Liver (tissue), 9 donors: ENCODE results near the gene CLPTM1L. TPM values are rescaled to one million over a fixed set of nuclear protein-coding genes. Genes with fewer than 3 reads are reported as not detected.

ENCODE experiments used
- DNase-seq: peaks from one replicate; pipeline ENCODE4 v3.0.0-alpha.2; 2017; ENCODE audit warnings: low spot score
- H3K27ac ChIP-seq, 2 donors: one replicate each; pipeline ENCODE4 v1.7.0; 2013; ENCODE audit warnings: inconsistent platforms in 2 of 2, low read length in 2 of 2, control low read depth in 1 of 2, low read depth in 1 of 2, mild to moderate bottlenecking in 1 of 2
- H3K27me3 ChIP-seq, 4 donors: one replicate each; pipeline versions ENCODE4 v1.6.1 to v1.7.0; 2013; ENCODE audit warnings: low read length in 3 of 4, inconsistent platforms in 1 of 4, mild to moderate bottlenecking in 1 of 4, moderate library complexity in 1 of 4; ENCODE audit not compliant: control insufficient read depth in 4 of 4, insufficient read depth in 4 of 4
- H3K36me3 ChIP-seq, 4 donors: one replicate each; pipeline versions ENCODE4 v1.6.1 to v1.7.0; 2013; ENCODE audit warnings: low read length in 3 of 4, mild to moderate bottlenecking in 3 of 4, low read depth in 1 of 4, moderate library complexity in 1 of 4; ENCODE audit not compliant: control insufficient read depth in 4 of 4, insufficient read depth in 3 of 4
- H3K4me1 ChIP-seq, 4 donors: one replicate each; pipeline versions ENCODE4 v1.6.1 to v1.7.0; 2013; ENCODE audit warnings: low read length in 3 of 4, mild to moderate bottlenecking in 3 of 4, moderate library complexity in 1 of 4; ENCODE audit not compliant: control insufficient read depth in 4 of 4, insufficient read depth in 4 of 4
- H3K4me3 ChIP-seq, 3 donors: one replicate each; pipeline versions ENCODE4 v1.6.1 to v1.7.0; 2013; ENCODE audit warnings: low read length in 3 of 3, control low read depth in 1 of 3, low read depth in 1 of 3, mild to moderate bottlenecking in 1 of 3
- H3K9ac ChIP-seq, 2 donors: one replicate each; pipeline ENCODE4 v1.7.0; 2013; ENCODE audit warnings: low read length in 2 of 2, mild to moderate bottlenecking in 2 of 2, moderate library complexity in 2 of 2, control low read depth in 1 of 2, low read depth in 1 of 2
- H3K9me3 ChIP-seq, 4 donors: one replicate each; pipeline versions ENCODE4 v1.6.1 to v1.7.0; 2013; ENCODE audit warnings: low read length in 3 of 4; ENCODE audit not compliant: control insufficient read depth in 4 of 4
- EGR1 ChIP-seq, 2 donors: IDR thresholded peaks; 2 replicates each; pipeline ENCODE4 v1.6.1; 2016 to 2018; ENCODE audit warnings: antibody characterized with exemption in 2 of 2, low read depth in 2 of 2
- FOXA2 ChIP-seq: IDR thresholded peaks from 2 replicates; pipeline ENCODE4 v1.6.1; 2016; ENCODE audit warnings: antibody characterized with exemption
- GABPA ChIP-seq, 2 donors: IDR thresholded peaks in 1 of 2; conservative IDR thresholded peaks in 1 of 2; 2 replicates each; pipeline ENCODE4 v1.6.1; 2016; ENCODE audit warnings: antibody characterized with exemption in 2 of 2, mild to moderate bottlenecking in 1 of 2, moderate library complexity in 1 of 2
- HNF4A ChIP-seq, 2 donors: conservative IDR thresholded peaks; 2 replicates each; pipeline ENCODE4 v1.6.1; 2016; ENCODE audit warnings: antibody characterized with exemption in 2 of 2, mild to moderate bottlenecking in 2 of 2
- HNF4G ChIP-seq: IDR thresholded peaks from 2 replicates; pipeline ENCODE4 v1.6.1; 2016; ENCODE audit warnings: antibody characterized with exemption
- JUND ChIP-seq, 2 donors: IDR thresholded peaks; 2 replicates each; pipeline ENCODE4 v1.6.1; 2016; ENCODE audit warnings: antibody characterized with exemption in 2 of 2
- NR2F2 ChIP-seq: IDR thresholded peaks from 2 replicates; pipeline ENCODE4 v1.6.1; 2016; ENCODE audit warnings: antibody characterized with exemption
- RAD21 ChIP-seq, 2 donors: IDR thresholded peaks; 2 replicates each; pipeline ENCODE4 v1.6.1; 2016; ENCODE audit warnings: antibody characterized with exemption in 2 of 2, mild to moderate bottlenecking in 2 of 2
- SP1 ChIP-seq: IDR thresholded peaks from 2 replicates; pipeline ENCODE4 v1.6.1; 2018; ENCODE audit warnings: antibody characterized with exemption, mild to moderate bottlenecking
- TAF1 ChIP-seq: conservative IDR thresholded peaks from 2 replicates; pipeline ENCODE4 v1.6.1; 2016; ENCODE audit warnings: antibody characterized with exemption, mild to moderate bottlenecking
- YY1 ChIP-seq: IDR thresholded peaks from 2 replicates; pipeline ENCODE4 v1.6.1; 2016; ENCODE audit warnings: antibody characterized with exemption, mild to moderate bottlenecking
- WGBS: extraction: QIAGEN DNeasy Blood & Tissue Kit; methylation state at CpG from one replicate; pipeline ENCODE4 v1.1.7; 2013; 5-methylcytosine and 5-hydroxymethylcytosine counted together
- polyA plus RNA-seq, 2 donors: library from polyadenylated mRNA; stranded (reverse) in 1 of 2; unstranded in 1 of 2; fragments of 200-250 nt in 1 of 2; fragments of >200 nt in 1 of 2; fragmentation: Nextera tagmentation in 1 of 2; extraction: Ambion mirVana in 1 of 2; gene quantifications; one replicate each; pipeline versions ENCODE4 v1.2.1 to v1.2.3, GENCODE V29; 2013 to 2015
- total RNA-seq, 2 donors: library from RNA; depleted of rRNA; stranded (reverse); fragments of >200 nt; gene quantifications; one replicate each; pipeline ENCODE4 v1.2.3, GENCODE V29; 2014
- TF ChIP-seq, protein P1 (sequence below): fragments of 150-350 bp; IDR thresholded peaks from 2 replicates; pipeline ENCODE4 v1.5.1; 2017; ENCODE audit warnings: improper control_type of control experiment, low read depth, low read length; ENCODE audit not compliant: missing input control
- TF ChIP-seq, protein P2 (sequence below): IDR thresholded peaks from 2 replicates; pipeline ENCODE4 v1.6.1; 2016; ENCODE audit warnings: antibody characterized with exemption, mild to moderate bottlenecking
- TF ChIP-seq, protein P3 (sequence below): IDR thresholded peaks from 2 replicates; pipeline ENCODE4 v1.6.1; 2016; ENCODE audit warnings: antibody characterized with exemption
- donor health status: healthy.
- donor health status: healthy.
- donor health status: healthy.
- donor health status: healthy.
- donor health status: healthy.

The CLPTM1L gene
- total and polyA plus RNA-seq, 4 donors, result 69.2 to 255 (median 146) TPM

DNA sequence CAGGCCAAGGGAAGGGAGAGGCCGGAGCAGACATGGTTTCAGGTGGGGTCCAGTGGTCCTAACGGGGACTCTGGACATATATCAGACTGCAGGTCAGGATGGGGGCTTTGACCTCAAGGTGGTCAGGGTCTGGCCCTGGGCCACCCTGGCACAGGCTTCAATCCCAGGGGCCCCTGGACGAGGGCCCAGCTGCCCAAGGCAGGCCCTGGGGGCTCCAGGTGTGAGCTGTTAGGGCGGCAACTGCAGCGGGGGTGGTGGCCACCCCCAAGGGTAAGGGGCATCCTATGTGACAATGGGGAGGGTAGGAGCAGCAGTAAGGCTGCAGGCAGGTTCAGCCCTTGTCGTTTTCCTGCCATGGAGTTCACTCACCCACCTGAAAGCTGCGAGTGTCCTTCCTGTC, 45.4 kb upstream of the CLPTM1L start:
- H3K36me3 ChIP-seq, result no peaks in the 10 kb centered on the region
- H3K27ac ChIP-seq, result no peak overlapping the region
- no peak overlapping the region for H3K9ac ChIP-seq
- H3K27me3 ChIP-seq, result peaks cover 0 to 2% (median under 1%) of the 10 kb centered on the region in 4 donors
- no peak overlapping the region for H3K4me3 ChIP-seq
- 66% methylated on average over 7 of the region's 7 CpGs for WGBS
- no peak for DNase-seq
- TF ChIP-seq TAF1 (no peak), HNF4G (no peak), GABPA (IDR thresholded peaks at IDR 0.05 in 1 of 2, conservative IDR thresholded peaks at IDR 0.05 in 1 of 2) (no peak), EGR1 (IDR thresholded peaks at IDR 0.05; ENCODE audit: low read depth in 2 of 2) (no peak), SP1 (no peak), NR2F2 (no peak), YY1 (no peak), HNF4A (conservative IDR thresholded peaks at IDR 0.05) (no peak), RAD21 (IDR thresholded peaks at IDR 0.05) (no peak), FOXA2 (no peak)
- TF ChIP-seq, protein P1, sequence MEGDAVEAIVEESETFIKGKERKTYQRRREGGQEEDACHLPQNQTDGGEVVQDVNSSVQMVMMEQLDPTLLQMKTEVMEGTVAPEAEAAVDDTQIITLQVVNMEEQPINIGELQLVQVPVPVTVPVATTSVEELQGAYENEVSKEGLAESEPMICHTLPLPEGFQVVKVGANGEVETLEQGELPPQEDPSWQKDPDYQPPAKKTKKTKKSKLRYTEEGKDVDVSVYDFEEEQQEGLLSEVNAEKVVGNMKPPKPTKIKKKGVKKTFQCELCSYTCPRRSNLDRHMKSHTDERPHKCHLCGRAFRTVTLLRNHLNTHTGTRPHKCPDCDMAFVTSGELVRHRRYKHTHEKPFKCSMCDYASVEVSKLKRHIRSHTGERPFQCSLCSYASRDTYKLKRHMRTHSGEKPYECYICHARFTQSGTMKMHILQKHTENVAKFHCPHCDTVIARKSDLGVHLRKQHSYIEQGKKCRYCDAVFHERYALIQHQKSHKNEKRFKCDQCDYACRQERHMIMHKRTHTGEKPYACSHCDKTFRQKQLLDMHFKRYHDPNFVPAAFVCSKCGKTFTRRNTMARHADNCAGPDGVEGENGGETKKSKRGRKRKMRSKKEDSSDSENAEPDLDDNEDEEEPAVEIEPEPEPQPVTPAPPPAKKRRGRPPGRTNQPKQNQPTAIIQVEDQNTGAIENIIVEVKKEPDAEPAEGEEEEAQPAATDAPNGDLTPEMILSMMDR, result no peak
- TF ChIP-seq, protein P2, sequence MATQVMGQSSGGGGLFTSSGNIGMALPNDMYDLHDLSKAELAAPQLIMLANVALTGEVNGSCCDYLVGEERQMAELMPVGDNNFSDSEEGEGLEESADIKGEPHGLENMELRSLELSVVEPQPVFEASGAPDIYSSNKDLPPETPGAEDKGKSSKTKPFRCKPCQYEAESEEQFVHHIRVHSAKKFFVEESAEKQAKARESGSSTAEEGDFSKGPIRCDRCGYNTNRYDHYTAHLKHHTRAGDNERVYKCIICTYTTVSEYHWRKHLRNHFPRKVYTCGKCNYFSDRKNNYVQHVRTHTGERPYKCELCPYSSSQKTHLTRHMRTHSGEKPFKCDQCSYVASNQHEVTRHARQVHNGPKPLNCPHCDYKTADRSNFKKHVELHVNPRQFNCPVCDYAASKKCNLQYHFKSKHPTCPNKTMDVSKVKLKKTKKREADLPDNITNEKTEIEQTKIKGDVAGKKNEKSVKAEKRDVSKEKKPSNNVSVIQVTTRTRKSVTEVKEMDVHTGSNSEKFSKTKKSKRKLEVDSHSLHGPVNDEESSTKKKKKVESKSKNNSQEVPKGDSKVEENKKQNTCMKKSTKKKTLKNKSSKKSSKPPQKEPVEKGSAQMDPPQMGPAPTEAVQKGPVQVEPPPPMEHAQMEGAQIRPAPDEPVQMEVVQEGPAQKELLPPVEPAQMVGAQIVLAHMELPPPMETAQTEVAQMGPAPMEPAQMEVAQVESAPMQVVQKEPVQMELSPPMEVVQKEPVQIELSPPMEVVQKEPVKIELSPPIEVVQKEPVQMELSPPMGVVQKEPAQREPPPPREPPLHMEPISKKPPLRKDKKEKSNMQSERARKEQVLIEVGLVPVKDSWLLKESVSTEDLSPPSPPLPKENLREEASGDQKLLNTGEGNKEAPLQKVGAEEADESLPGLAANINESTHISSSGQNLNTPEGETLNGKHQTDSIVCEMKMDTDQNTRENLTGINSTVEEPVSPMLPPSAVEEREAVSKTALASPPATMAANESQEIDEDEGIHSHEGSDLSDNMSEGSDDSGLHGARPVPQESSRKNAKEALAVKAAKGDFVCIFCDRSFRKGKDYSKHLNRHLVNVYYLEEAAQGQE, result no peak
- peaks cover 1 to 12% (median 7%) of the 10 kb centered on the region in 4 donors for H3K4me1 ChIP-seq
- H3K9me3 ChIP-seq, result no peaks in the 10 kb centered on the region

DNA sequence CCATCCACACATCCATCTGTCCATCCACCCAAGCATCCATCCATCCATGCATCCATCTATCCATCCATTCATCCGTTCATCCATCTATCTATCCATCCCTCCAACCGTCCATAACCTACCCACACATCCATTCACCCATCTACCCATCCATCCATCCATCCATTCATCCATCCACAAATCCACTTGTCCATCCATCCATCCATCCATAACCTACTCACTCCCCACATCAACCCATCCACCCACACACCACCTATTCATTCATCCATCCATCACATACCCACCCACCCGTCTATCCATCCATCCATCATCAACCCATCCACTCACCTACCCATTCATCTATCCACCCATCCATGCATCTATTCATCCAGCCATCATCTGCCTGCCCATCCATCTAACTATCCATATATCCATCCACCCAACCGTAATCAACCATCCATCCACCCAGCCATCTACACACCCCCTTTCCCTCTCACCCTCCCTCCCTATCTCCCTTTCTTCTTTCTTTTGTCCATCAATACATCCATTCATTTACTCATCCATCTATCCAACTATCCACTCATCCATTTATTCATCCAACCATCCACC, 43.6 kb upstream of the CLPTM1L start:
- H3K27me3 ChIP-seq, result no peaks in the 10 kb centered on the region
- no peak overlapping the region for H3K4me3 ChIP-seq
- no peaks in the 10 kb centered on the region for H3K9me3 ChIP-seq
- H3K9ac ChIP-seq, result no peak overlapping the region
- no peak overlapping the region for H3K27ac ChIP-seq
- peaks cover 1 to 13% (median 7%) of the 10 kb centered on the region in 4 donors for H3K4me1 ChIP-seq
- 84% methylated on average over 4 of the region's 4 CpGs for WGBS
- no peak for TF ChIP-seq JUND (IDR thresholded peaks at IDR 0.05)
- no peak for TF ChIP-seq NR2F2
- TF ChIP-seq, protein P3, sequence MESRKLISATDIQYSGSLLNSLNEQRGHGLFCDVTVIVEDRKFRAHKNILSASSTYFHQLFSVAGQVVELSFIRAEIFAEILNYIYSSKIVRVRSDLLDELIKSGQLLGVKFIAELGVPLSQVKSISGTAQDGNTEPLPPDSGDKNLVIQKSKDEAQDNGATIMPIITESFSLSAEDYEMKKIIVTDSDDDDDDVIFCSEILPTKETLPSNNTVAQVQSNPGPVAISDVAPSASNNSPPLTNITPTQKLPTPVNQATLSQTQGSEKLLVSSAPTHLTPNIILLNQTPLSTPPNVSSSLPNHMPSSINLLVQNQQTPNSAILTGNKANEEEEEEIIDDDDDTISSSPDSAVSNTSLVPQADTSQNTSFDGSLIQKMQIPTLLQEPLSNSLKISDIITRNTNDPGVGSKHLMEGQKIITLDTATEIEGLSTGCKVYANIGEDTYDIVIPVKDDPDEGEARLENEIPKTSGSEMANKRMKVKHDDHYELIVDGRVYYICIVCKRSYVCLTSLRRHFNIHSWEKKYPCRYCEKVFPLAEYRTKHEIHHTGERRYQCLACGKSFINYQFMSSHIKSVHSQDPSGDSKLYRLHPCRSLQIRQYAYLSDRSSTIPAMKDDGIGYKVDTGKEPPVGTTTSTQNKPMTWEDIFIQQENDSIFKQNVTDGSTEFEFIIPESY, result no peak
- TF ChIP-seq GABPA (IDR thresholded peaks at IDR 0.05 in 1 of 2, conservative IDR thresholded peaks at IDR 0.05 in 1 of 2), result no peak
- TF ChIP-seq, protein P2, result no peak
- H3K36me3 ChIP-seq, result no peaks in the 10 kb centered on the region
- DNase-seq, result no peak
